HG02840 (cell line): ENCODE measurements around the gene AGBL4.

ENCODE experiments used
- ATAC-seq: cut with Tn5 transposase; IDR thresholded peaks from one replicate; pipeline ENCODE4 v1.9.1; 2021; ENCODE audit warnings: mild to moderate bottlenecking, moderate library complexity, moderate number of reproducible peaks; ENCODE audit not compliant: unreplicated experiment, low FRiP score

AGBL4 gene

GRCh38 chr1:48677306-48678287, 1346.2 kb downstream of the AGBL4 start:
- no peak for ATAC-seq

- no peak for ATAC-seq
Observed at GRCh38 chr1:48676822-48677221, 1346.9 kb downstream of the AGBL4 start.

- no peak for ATAC-seq
Observed at GRCh38 chr1:48676376-48676775, 1347.4 kb downstream of the AGBL4 start.

GRCh38 chr1:48675251-48675650, 1348.5 kb downstream of the AGBL4 start:
- no peak for ATAC-seq

GRCh38 chr1:48674641-48675040, 1349.1 kb downstream of the AGBL4 start:
- ATAC-seq: no peak

GRCh38 chr1:48673332-48674105, 1350.2 kb downstream of the AGBL4 start:
- no peak for ATAC-seq

- no peak for ATAC-seq
Observed at GRCh38 chr1:48671578-48671977, 1352.2 kb downstream of the AGBL4 start.

- ATAC-seq: no peak
Observed at GRCh38 chr1:48670234-48671020, 1353.3 kb downstream of the AGBL4 start.

GRCh38 chr1:48668339-48668738, 1355.4 kb downstream of the AGBL4 start:
- no peak for ATAC-seq

GRCh38 chr1:48667782-48668181, 1356.0 kb downstream of the AGBL4 start:
- no peak for ATAC-seq

- no peak for ATAC-seq
Observed at GRCh38 chr1:48665708-48666407, 1357.9 kb downstream of the AGBL4 start.

GRCh38 chr1:48661726-48662463, 1361.9 kb downstream of the AGBL4 start:
- ATAC-seq: no peak

GRCh38 chr1:48659801-48660200, 1364.0 kb downstream of the AGBL4 start:
- ATAC-seq: no peak

- ATAC-seq: no peak
Observed at GRCh38 chr1:48657413-48657812, 1366.3 kb downstream of the AGBL4 start.

GRCh38 chr1:48654606-48655210, 1369.0 kb downstream of the AGBL4 start:
- no peak for ATAC-seq

GRCh38 chr1:48652334-48652733, 1371.4 kb downstream of the AGBL4 start:
- ATAC-seq: no peak

- no peak for ATAC-seq
Observed at GRCh38 chr1:48649880-48650279, 1373.9 kb downstream of the AGBL4 start.

GRCh38 chr1:48645883-48646282, 1377.9 kb downstream of the AGBL4 start:
- no peak for ATAC-seq
